Measurements from ENCODE around the gene FUT6. TPM values are rescaled to one million over a fixed set of nuclear protein-coding genes. Genes with fewer than 3 reads are reported as not detected.
"Not testable (repeated sequence)": the region's sequence is repeated elsewhere in the genome, so short reads cannot be mapped to it uniquely, and the experiment has no call there.

FUT6 gene
- polyA plus RNA-seq, 3 donors: not detected

DNA sequence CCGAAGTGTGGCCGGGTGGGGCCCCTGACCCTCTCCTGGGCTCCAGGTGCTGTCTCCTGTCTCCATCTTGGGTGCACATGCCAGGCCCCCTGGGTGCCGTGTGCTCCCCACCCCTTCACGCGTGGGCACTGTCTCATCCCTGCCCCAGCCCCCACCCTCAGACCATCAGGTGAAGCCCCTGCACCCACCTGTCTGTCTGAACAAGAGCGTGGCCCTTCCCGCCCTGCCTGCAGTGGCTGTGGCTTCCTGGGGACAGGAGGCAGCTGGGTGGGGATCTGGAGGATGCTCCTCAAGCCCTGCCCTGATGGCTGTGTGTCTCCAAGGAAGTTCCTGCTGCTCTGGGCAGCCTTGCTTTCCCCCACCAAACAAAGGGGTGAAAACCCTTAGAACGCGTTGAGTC lies 57.2 kb downstream of the FUT6 start:
- Histone ChIP-seq H3K27me3 (ENCODE audit: control insufficient read depth in 2 of 2, insufficient read depth in 2 of 2, low read length in 2 of 2) (no peaks in the 10 kb centered on the region), H3K27ac (ENCODE audit: low read depth in 1 of 2, low read length in 2 of 2) (no peak overlapping the region), H3K4me2 (replicated peaks; ENCODE audit: extremely low read depth, low read length, poor library complexity, severe bottlenecking) (no peak overlapping the region), H3K4me3 (replicated peaks in 1 of 3; ENCODE audit: low read depth in 2 of 3, low read length in 3 of 3) (no peak overlapping the region), H3K79me2 (ENCODE audit: insufficient read depth, low read length) (no peaks in the 10 kb centered on the region), H3K4me1 (ENCODE audit: control insufficient read depth in 1 of 2, insufficient read depth in 2 of 2, low read length in 2 of 2) (no peaks in the 10 kb centered on the region), H3K9me3 (replicated peaks in 1 of 2; ENCODE audit: control insufficient read depth in 1 of 2, insufficient read depth in 1 of 2, low read length in 2 of 2) (no peaks in the 10 kb centered on the region), H4K20me1 (ENCODE audit: insufficient read depth, low read length) (no peaks in the 10 kb centered on the region), H3K36me3 (replicated peaks in 1 of 2; ENCODE audit: control insufficient read depth in 1 of 2, insufficient read depth in 2 of 2, low read length in 2 of 2) (peaks cover 32 to 36% of the 10 kb centered on the region in 2 donors), H2AFZ (ENCODE audit: insufficient read depth, low read depth, low read length, poor library complexity, severe bottlenecking) (no peak overlapping the region), H3K9ac (ENCODE audit: insufficient read depth, low read length, poor library complexity, severe bottlenecking) (no peak overlapping the region)
- intact Hi-C loops (cut with micrococcal nuclease): no loop called here
- H3K9me3 Mint-ChIP-seq: peaks cover 0 to 3% (median 0%) of the 10 kb centered on the region in 7 donors
- 95% methylated on average over 5 of the region's 9 CpGs for WGBS (ENCODE audit: insufficient coverage)
- peaks cover 21 to 31% of the 10 kb centered on the region in 2 donors for H3K36me3 Mint-ChIP-seq
- peaks cover 2% of the 10 kb centered on the region in 3 donors for H3K27me3 Mint-ChIP-seq (ENCODE audit: low read depth in 3 of 3)
- no peaks in the 10 kb centered on the region for H3K4me1 Mint-ChIP-seq
- no peak for DNase-seq
- TF ChIP-seq, protein P1, sequence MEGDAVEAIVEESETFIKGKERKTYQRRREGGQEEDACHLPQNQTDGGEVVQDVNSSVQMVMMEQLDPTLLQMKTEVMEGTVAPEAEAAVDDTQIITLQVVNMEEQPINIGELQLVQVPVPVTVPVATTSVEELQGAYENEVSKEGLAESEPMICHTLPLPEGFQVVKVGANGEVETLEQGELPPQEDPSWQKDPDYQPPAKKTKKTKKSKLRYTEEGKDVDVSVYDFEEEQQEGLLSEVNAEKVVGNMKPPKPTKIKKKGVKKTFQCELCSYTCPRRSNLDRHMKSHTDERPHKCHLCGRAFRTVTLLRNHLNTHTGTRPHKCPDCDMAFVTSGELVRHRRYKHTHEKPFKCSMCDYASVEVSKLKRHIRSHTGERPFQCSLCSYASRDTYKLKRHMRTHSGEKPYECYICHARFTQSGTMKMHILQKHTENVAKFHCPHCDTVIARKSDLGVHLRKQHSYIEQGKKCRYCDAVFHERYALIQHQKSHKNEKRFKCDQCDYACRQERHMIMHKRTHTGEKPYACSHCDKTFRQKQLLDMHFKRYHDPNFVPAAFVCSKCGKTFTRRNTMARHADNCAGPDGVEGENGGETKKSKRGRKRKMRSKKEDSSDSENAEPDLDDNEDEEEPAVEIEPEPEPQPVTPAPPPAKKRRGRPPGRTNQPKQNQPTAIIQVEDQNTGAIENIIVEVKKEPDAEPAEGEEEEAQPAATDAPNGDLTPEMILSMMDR (IDR thresholded peaks at IDR 0.05): no peak
- no peak overlapping the region for H3K4me3 Mint-ChIP-seq
- H3K27ac Mint-ChIP-seq: no peak overlapping the region

DNA sequence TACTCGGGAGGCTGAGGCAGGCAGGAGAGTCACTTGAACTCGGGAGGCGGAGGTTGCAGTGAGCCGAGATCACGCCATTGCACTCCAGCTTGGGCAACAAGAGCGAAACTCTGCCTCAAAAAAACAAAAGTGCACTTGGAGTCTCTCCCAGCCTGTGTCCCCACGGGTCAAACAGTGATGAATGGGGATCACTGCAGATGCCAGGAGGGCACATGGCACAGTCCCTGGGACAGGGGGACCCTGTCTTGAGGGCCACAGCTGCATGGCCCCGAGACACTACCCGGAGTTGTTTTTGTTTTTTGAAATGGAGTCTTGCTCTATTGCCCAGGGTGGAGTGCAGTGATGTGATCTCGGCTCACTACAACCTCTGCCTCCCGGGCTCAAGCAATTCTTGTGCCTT lies 58.6 kb downstream of the FUT6 start:
- H3K4me3 Mint-ChIP-seq; H3K4me1 Mint-ChIP-seq; H2AFZ ChIP-seq (ENCODE audit: insufficient read depth, low read depth, low read length, poor library complexity, severe bottlenecking); DNase-seq; H3K27me3 Mint-ChIP-seq (ENCODE audit: low read depth in 3 of 3); H3K9ac ChIP-seq (ENCODE audit: insufficient read depth, low read length, poor library complexity, severe bottlenecking); H3K9me3 Mint-ChIP-seq; intact Hi-C loops (cut with micrococcal nuclease); H3K4me2 ChIP-seq (replicated peaks; ENCODE audit: extremely low read depth, low read length, poor library complexity, severe bottlenecking); H4K20me1 ChIP-seq (ENCODE audit: insufficient read depth, low read length); H3K79me2 ChIP-seq (ENCODE audit: insufficient read depth, low read length); H3K27ac ChIP-seq (ENCODE audit: low read depth in 1 of 2, low read length in 2 of 2); H3K27ac Mint-ChIP-seq; H3K9me3 ChIP-seq (replicated peaks in 1 of 2; ENCODE audit: control insufficient read depth in 1 of 2, insufficient read depth in 1 of 2, low read length in 2 of 2); H3K4me1 ChIP-seq (ENCODE audit: control insufficient read depth in 1 of 2, insufficient read depth in 2 of 2, low read length in 2 of 2); H3K4me3 ChIP-seq (replicated peaks in 1 of 3; ENCODE audit: low read depth in 2 of 3, low read length in 3 of 3); H3K27me3 ChIP-seq (ENCODE audit: control insufficient read depth in 2 of 2, insufficient read depth in 2 of 2, low read length in 2 of 2): not testable (repeated sequence)
- 96% methylated on average over 8 of the region's 11 CpGs for WGBS (ENCODE audit: insufficient coverage)
- peaks cover 8 to 17% of the 10 kb centered on the region in 2 donors for H3K36me3 Mint-ChIP-seq
- H3K36me3 ChIP-seq (replicated peaks in 1 of 2; ENCODE audit: control insufficient read depth in 1 of 2, insufficient read depth in 2 of 2, low read length in 2 of 2): peaks cover 18 to 22% of the 10 kb centered on the region in 2 donors

Other genes starting within 250 kb of the FUT6 start
- 10 to 100 TPM in 2 of 3 donors, 1 to 10 TPM in 1; 7.5 to 53.4 (median 14.7) TPM for gene SAFB2, start 216.9 kb downstream of the FUT6 start, polyA plus RNA-seq
- gene SAFB, start 216.6 kb downstream of the FUT6 start, polyA plus RNA-seq: 10 to 100 TPM; 12.2 to 76.6 (median 23.1) TPM
- gene MICOS13, start 159.2 kb downstream of the FUT6 start, polyA plus RNA-seq: 10 to 100 TPM; 22.5 to 82.7 (median 78.6) TPM
- gene HSD11B1L, start 158.7 kb downstream of the FUT6 start, polyA plus RNA-seq: 1 to 10 TPM; 1.9 to 2.5 (median 2.4) TPM
- 100 to 1,000 TPM; 336 to 708 (median 627) TPM for gene RPL36, start 149.4 kb downstream of the FUT6 start, polyA plus RNA-seq
- 10 to 100 TPM; 12.1 to 37.2 (median 13.8) TPM for gene LONP1, start 119.6 kb downstream of the FUT6 start, polyA plus RNA-seq
- not detected for gene CATSPERD, start 119.1 kb downstream of the FUT6 start, polyA plus RNA-seq
- gene PRR22, start 55.0 kb downstream of the FUT6 start, polyA plus RNA-seq: 1 to 10 TPM in 1 of 3 donors, under 1 TPM in 1, not detected in 1; 0.15 to 1.6 TPM
- gene DUS3L, start 48.5 kb downstream of the FUT6 start, polyA plus RNA-seq: 10 to 100 TPM; 17.4 to 40.2 (median 23.4) TPM
- not detected for gene NRTN, start 34.6 kb downstream of the FUT6 start, polyA plus RNA-seq
- gene FUT3, start 11.7 kb upstream of the FUT6 start, polyA plus RNA-seq: not detected
- not detected for gene FUT5, start 30.8 kb upstream of the FUT6 start, polyA plus RNA-seq
- 100 to 1,000 TPM; 188 to 552 (median 396) TPM for gene NDUFA11, start 64.1 kb upstream of the FUT6 start, polyA plus RNA-seq
- gene VMAC, start 65.2 kb upstream of the FUT6 start, polyA plus RNA-seq: 10 to 100 TPM in 1 of 3 donors, 1 to 10 TPM in 2; 3.1 to 13.0 (median 4.3) TPM
- 10 to 100 TPM in 1 of 3 donors, under 1 TPM in 2; 0.34 to 34.8 (median 0.72) TPM for gene CAPS, start 74.6 kb upstream of the FUT6 start, polyA plus RNA-seq
- 10 to 100 TPM in 1 of 3 donors, 1 to 10 TPM in 2; 4.5 to 49.5 (median 8.1) TPM for gene RANBP3, start 138.4 kb upstream of the FUT6 start, polyA plus RNA-seq

Data from CD14-positive monocyte (primary cell).